Ramos (cell line): ENCODE data around the gene RFNG.

Experiments
- in situ Hi-C: fragments of 300-500 bp; cut with MboI; formaldehyde crosslinking; loops from one replicate; pipeline ENCODE4 v1.14.3; 2022; ENCODE audit warnings: low sequenced_read_pairs; ENCODE audit not compliant: unreplicated experiment

The RFNG gene

GRCh38 chr17:82079001-82079677, 27.5 kb upstream of the RFNG start:
- in situ Hi-C loops = no loop called here

DNA sequence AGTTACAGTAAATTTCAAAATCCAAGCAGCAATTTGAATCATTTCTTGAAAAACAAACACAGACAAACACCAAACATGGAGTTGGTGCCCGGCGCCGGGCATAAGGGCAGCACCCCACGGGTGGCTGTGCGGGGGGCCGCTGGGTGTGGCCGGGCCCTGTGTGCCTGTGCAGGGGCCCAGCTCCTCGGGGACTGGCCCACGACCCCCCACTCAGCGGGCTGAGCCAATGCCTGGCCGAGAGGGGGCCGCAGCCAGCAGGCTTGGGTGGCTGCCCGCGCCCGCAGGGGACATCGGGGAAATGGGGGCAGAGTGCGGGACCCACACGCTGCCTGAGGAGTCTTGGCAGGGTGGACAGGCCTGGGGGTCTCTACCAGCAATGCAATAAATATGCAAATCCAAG, 26.8 kb upstream of the RFNG start:
- in situ Hi-C loops = no loop called here

DNA sequence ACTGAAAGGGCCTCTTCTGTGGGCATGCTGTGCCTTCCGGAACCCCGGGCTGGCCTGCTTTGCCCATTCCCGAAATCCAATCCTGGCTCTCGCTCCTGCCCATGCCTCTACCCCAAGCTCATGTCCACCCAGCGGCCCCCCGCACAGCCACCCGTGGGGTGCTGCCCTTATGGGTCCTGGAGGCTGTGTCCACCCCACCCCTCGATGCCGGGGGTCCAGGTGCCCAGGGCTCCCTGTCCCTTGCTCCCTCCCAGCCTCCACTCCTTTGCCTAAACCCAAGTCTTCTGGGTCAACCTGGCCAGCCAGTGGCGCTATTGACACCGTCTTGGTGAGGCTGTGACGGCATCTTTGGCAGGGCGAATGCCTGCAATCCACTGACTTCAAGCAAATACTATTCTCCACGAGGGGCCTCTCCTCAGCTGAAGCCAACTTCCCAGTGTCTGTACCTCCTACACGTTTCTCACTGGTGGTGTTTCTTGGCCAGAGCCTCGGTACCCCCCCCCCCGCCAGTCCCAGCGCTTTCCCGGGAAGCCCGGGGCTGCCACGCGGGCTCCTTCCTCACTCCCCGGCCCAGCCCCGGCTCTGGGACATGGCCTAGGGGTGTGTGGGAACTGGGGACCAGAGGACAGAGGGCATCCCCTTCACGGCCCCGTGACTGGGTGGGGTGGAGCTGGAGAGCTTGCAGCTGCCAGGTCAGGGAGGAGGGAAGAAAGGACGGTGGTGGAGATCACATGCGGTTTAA, 26.2 kb upstream of the RFNG start:
- in situ Hi-C loops = no loop called here

DNA sequence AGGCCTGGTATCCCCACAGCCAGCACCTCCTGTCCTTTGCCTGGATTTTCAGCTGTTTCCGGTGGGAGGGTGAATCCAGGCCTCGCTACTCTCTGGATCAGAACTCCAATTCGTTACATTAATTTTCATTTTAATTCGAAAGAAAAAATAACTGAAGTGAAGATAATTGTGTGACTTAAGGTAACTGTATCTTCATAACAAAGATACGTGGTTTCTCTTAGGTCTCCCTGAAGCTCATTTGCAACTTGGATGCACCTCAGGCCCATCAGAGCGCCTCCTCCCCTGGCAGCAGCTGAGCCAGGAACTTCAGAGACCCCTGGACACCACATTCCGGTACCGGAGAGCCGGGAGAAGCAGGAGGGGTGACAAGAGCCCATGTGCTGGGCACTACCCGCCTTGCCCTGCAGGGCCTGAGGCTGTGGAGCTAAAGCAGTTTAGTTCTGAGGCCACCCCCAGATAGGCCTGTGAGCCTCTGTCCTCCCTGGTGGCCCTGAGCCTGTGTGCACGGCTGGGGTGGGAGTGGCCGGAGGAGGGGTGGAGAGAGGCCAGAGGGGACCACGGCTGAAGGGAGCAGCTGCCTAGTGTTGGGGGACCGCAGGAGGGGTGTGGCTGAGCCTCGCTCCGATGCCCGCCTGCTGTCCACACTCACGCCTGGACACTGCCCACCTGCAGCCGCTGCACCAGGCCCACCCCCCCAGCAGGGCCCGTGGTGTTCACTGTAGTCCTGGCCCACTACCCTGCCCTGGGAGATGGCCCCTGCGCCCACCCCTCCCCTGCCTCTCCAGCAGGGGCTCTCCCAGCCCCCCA, 25.4 kb upstream of the RFNG start:
- in situ Hi-C loops = no loop called here

- in situ Hi-C loops = no loop called here
Observed at GRCh38 chr17:82076018-82076784, 24.6 kb upstream of the RFNG start.

DNA sequence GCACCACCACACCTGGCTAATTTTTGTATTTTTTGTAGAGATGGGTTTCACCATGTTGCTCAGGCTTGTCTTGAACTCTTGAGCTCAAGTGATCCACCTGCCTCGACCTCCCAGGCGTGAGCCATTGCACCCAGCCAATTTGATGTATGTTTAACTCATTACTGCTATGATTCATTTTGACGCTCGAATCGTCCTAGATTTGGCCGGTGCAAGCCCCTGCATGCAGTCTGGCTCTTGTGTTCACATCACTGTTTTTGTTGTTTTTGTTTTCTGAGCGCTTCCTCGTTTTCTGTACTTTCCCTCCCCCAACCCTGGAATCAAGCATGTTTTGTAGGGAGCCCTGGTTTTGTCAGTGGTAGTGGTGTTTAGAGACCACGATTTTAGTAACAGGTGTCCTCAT, 21.8 kb upstream of the RFNG start:
- in situ Hi-C loops = no loop called here

- in situ Hi-C loops = no loop called here
Observed at GRCh38 chr17:82072827-82073226, 21.2 kb upstream of the RFNG start.

DNA sequence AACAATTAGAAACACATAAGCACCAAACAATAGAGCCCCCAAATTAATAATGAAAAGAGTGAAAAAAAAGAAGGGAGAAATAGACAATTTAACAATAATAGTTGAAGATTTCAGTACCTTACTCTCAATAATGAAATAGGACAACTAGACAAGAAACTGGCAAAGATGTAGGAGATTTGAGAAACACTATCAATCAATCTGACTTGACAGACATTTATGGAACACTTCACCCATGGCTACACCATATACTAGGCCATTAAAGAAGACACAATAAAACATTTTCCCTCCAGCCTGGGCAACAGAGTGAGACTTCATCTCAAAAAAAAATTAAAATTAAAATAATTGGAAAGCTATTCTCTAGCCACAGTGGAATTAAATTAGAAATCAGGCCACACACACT, 19.0 kb upstream of the RFNG start:
- in situ Hi-C loops = no loop called here

GRCh38 chr17:82065638-82066303, 14.2 kb upstream of the RFNG start, which contains the start of gene DUS1L:
TSS of gene DUS1L (minus strand) at chr17:82065804. CDS start at chr17:82065059, 745 bp downstream.
- in situ Hi-C loops = no loop called here

DNA sequence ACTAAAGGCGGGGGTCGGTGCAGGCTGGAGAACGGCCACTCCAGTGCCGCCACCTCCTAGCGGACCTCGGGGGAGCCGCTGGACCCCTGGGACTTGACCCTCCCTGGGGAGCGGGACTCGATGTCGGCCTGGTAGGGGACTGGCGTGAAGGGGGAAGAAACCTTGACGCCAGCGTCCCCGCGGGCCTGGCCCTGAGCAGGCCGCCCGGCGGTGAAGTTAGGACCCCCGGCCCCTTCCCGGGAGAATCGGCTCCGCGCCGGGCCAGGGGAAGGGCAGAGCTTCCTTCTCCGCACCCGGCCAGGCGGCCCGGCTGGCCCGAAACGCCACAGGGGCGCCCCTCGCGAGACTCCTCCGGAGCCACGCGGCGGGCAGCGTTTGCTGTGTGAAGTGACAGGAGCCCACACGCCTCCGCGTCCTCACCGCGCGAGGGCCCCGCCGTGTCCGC, 13.6 kb upstream of the RFNG start:
- in situ Hi-C loops = no loop called here

DNA sequence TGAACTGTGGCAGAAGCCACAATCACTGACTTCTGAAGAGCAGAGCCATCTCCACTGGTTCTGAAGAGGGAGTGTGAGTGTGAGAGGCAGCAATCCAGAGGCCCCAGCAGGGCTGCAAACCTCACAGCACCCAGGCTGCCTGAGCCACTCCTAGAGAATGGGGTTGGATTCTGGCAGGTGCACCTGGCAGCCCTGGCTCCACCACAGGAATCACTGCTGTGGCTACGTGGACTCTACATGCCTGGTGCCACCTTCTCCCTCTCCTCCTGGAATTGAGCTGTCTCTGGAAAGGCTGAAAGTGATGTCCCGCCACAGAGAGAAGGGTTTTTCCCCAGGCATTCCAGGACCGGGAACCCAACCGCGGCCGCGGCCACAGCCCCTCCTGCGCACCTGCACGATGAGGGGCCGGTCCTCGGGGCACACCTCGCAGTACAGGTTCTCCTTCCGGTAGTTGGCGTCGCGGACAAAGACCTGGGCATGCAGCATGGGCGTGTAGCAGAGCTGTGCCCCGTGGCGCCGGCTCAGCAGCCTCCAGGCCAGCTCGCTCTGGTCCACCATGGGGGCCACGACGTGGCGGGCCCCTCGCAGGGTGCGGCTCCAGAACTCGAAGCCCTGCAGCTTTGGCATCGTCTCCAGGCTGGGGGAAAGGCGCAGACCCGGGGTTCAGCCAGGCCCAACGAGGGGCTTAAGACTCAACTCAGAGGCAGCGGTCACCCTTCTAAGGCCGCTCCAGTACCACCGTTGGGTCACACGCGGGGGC, 13.0 kb upstream of the RFNG start:
- in situ Hi-C loops = no loop called here

DNA sequence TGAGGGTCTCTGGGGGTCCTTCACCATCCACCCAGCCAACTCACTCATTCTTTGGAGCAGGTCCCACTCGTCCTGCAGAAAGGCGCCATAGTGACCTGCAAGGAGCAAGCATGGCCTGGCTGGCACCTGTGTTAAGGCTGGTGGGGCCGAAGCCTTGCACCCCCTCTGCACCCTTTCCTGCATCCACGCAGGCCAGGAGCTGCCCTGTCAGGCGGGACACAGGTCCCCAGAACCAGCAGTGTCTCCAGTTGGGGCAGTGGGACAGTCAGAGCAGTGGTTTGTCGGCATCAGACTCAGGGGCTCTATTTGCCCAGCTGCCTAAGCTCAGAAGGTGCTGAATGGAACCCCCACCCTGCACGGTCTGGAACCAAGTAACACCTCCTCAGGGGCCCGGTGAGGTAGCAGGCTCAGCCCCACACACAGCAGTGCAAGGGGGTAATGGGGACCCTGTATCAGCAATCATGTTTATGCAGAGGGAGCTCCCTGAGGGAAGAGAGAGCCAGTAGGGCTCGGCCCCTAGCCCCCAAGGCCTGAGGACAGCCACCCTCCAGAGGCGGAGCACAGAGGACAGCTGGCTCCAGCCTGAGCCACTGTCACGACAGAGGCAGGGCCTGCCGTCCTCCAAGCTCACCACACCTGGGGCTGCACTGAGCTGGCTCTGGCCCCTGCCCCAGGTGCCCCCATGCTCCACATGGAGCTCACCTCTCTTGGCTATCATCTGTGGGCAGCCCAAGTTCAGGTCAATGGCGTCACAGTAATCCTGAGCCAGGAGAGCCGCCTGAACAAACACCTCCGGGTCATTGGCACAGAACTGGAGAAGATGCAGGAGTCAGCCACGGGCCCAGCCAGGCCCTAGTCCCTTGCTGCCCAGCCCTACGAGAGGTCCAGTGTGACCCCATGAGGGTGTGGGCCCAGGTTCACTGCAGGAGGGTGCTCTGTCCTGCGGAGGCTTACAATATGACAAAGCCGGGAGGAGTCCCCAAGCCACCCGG, 12.1 kb upstream of the RFNG start:
- in situ Hi-C loops = no loop called here

DNA sequence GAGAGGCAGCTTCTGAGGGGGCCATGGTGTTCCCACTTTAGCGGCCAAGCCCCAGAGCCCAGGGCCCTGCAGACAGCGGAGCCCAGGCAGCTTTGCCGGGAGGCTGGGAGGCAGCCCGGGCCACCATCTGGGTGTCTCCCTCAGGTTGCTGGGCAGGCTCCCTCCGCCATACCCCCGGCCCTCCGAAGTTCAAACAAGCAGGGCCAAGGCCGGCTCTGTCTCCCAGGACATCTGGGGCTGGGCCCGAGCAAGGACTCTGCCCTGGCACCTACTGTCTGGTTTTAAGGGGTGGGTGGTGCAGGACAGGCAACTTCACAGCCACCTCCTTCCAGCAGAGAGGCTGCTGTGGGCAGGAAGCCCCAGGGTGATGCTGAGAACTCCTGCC, 11.4 kb upstream of the RFNG start:
- in situ Hi-C loops = no loop called here

- in situ Hi-C loops = no loop called here
Observed at GRCh38 chr17:82062076-82062983, 10.7 kb upstream of the RFNG start.

DNA sequence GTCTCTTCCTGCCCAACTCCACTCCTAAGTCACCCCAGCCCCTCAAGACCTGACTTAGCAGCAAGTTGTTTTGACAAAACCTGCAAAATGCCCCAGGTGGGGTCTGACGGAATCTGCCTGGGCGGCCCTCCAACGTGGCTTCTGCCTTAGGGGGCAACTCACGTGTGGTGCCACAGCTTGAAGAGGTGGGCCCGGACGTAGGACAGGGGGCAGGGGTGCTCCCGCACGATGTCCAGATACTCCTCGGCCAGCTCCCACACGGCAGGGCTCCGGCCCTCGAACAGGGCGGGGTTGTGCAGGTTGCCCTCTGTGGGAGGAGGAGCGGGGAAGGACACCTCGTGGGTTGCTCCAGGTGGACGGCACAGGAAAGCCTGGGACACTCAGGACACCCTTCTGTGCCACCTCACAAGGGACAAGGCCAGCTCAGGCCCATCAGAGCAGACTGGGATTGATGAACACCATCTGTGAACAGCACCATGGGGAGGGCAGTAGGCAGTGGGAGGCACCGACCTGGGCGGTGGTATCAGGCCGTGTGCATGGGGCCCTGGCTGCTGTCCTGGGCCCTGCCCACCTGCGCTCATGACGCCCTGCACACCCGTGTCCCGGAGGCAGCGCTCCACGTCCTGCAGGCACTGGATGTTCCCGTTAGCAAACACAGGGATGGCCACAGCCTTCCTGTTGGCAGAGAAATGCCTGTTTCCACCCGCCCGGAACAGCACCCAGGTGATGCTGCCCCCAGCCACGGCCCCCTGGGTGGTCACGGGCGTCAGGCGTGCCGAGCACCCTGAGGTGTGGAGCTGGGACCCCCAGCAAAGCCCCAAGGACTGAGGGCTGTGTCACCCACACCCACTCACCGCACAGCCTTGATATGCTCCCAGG, 9.7 kb upstream of the RFNG start:
- in situ Hi-C loops = no loop called here

DNA sequence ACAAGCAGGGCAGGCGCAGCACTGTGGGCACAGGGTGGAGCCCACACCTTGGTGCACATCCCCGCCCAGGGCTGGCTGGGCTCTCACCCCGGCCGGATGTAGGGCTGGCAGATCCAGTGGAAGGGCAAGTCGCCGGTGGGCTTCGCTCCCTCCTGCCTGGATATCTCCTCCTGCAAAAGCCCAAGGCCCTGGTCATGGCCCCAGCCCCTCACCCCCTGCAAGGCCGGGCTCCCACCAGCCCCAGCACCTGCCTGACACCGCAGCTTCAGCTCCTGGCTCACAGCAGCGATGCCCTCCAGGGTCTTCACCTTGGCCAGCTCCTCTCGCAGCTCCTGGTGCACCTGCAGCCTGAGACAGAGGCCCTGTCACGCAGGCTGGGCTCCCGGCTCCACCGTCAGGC, 9.0 kb upstream of the RFNG start:
- in situ Hi-C loops = no loop called here
